GM21786 (cell line): ENCODE data around the gene BDNF.
"Not testable (repeated sequence)": the region's sequence is repeated elsewhere in the genome, so short reads cannot be mapped to it uniquely, and the experiment has no call there.

ENCODE experiments used
- ATAC-seq: cut with Tn5 transposase; IDR thresholded peaks from one replicate; pipeline ENCODE4 v1.9.1; 2021; ENCODE audit not compliant: unreplicated experiment

BDNF gene

DNA sequence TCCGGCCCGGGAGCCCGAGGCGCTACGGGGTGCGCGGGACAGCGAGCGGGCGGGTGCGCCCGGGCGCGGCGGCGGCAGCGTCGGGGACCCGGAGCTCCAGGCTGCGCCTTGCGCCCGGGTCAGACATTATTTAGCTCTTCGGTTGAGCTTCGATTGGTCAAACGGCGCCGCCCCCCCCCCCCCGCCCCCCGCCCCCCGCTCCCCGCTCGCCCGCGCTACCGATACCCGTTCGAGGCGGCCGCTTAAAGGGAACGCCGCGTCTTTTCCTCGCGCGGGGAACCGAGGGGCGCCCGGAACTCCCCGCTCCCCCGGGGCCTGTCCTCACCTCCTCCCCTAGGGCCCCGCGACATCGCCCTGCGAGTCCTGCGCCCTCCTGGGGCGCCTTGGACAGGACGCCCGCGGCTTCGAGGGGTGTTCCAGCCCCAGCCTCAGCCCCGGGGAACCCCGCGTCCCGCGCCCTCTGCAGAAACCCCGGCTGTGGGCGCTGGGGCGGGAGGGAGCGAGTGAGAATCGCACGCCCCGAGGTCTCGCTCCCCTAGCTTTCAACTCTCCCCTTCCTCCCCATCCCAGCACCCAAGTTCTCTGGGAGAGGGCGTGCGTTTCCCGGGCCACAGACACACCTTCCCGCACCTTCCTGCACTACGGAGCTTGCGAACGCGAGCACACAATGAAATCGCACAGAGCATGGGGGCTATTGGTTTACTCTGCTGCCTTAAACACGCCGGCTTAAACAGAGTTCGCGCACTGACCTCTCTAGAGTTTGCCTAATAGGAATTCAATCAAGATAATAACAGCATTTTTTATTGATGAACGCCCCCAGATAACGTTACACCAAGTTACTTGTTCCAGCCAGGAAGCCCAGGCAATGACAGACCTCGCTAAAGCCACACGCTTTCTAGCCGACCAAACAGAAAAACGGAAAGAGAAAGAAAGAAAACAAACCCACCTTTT lies at the start of gene BDNF:
Gene BDNF, minus strand, starts transcription at position 105 of the 951 bp plus-strand sequence. CDS start 41,891 bp downstream, outside the sequence.
- ATAC-seq: peak; percentile 28

- no peak for ATAC-seq
Measured at GRCh38 chr11:27740362-27741013, 40.2 kb upstream of the BDNF start.

GRCh38 chr11:27735281-27735680 lies 35.0 kb upstream of the BDNF start:
- no peak for ATAC-seq

GRCh38 chr11:27731803-27732202 lies 31.5 kb upstream of the BDNF start:
- ATAC-seq: not testable (repeated sequence)

DNA sequence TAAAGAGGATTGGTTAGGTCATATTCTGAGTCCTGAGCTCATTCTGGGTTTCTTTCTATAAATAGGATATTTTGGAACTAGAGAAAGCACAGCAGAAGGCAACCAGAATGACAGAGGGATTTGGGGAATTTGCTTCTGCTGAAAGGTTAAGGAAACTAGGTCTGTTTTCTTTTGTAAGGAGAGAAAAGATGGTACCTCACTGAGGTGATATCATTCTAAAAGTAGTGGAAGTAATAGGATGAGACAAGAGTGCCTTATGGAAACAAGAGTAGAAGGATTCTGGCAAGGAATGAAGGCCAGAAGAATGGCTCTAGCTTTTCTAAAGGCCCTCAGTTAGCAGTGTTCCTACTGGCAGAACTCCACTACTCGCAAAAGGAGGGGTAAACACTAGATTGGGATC lies 26.7 kb upstream of the BDNF start:
- ATAC-seq: no peak

DNA sequence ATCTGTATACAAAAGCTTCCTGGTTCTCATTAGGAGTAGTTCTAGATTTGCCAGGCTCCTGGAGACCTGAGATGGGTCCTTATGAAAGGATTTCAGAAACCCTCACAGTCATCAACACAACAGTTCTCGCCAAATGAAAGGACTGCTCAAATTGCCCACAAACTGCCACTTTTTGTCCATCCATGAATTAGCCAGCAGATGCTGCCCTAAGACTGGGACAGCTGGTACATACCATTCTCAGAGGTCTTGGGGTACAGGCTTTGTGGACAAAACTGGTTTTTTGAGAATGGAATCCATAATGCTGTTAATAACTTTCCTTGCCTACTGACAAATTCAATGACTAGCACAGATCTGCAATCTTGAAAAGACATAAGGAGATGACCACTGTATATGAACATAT lies 23.4 kb upstream of the BDNF start:
- no peak for ATAC-seq

- ATAC-seq: no peak
Measured at GRCh38 chr11:27722953-27723344, 22.7 kb upstream of the BDNF start.

GRCh38 chr11:27722117-27722952 lies 22.1 kb upstream of the BDNF start:
- ATAC-seq: no peak

- no peak for ATAC-seq
Measured at GRCh38 chr11:27721264-27722116, 21.2 kb upstream of the BDNF start.

GRCh38 chr11:27720277-27720830 lies 20.1 kb upstream of the BDNF start:
- ATAC-seq: no peak

DNA sequence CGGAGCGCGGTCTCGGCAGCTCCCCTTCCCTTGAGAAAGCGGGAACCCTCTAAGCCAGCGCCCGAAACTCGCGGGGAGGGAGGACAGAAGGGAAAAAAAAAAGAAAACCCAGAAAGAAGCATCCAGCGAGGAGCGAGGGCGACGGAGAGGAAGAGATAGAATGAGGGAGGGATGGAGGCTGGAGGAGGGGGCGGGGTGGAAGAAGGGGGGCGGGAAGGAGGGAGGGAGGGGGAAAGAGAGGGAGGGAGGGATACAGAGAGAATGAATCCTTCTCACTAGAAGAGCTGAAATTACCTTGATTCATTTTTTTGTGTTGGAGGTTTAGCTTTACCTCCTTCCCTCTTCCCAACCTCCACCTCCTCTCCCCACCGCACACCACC lies 19.3 kb upstream of the BDNF start:
- no peak for ATAC-seq

DNA sequence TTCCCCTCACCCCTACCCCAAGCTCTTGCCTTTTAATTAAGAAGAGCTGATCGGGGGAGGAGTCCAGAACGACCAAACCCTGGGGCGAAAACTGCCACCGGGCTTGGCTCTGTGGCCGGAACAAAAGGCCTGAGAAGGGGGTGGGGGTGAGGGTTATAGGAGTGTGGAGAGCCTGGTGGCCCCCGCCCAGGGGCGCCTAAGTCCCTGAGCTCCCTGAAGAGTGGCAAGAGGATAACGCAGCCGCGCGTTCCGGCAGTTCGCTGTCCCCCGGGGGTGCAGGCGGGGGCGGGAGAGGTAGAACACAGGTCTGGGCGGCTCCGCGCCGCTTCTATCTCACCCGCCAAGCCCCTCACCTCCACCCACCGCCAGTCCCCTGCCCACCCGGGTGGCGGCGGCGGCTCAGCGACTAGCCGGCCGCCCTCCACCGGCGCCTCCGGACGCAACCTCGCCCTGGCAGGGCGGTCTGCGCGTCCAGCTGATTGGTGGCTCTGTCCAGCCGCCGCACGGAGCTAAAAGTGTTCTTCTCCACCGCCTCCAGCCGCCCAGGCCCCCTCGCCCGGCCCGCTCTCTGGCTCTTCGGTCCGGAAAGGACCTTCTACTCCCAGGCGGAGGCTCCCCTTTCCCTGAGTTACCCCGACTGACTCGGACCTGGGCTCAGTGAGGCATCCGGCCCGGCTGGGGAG lies 18.7 kb upstream of the BDNF start:
- ATAC-seq: no peak

- ATAC-seq: no peak
Measured at GRCh38 chr11:27718346-27718862, 18.1 kb upstream of the BDNF start.

GRCh38 chr11:27717801-27718229 lies 17.6 kb upstream of the BDNF start:
- no peak for ATAC-seq

DNA sequence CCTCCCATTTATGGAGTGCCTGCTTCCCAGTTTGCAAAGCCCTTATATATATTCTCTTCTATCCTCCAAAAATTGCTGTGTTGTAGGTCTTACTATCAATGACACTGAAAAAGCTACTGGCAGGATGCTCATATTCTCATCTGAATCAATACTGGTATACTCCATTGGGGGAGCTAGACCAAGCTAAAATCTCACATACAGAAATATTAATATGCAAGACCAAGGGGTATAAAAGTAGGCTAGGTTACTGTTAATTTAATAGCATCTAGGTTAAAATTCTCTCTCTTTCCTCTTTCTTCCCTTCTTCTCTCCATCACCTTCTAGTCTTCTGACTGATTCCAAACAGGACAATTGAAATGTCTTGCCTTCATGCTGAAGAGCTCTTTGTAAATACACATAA lies 17.1 kb upstream of the BDNF start:
- ATAC-seq: no peak

GRCh38 chr11:27716835-27717234 lies 16.6 kb upstream of the BDNF start:
- ATAC-seq: no peak

DNA sequence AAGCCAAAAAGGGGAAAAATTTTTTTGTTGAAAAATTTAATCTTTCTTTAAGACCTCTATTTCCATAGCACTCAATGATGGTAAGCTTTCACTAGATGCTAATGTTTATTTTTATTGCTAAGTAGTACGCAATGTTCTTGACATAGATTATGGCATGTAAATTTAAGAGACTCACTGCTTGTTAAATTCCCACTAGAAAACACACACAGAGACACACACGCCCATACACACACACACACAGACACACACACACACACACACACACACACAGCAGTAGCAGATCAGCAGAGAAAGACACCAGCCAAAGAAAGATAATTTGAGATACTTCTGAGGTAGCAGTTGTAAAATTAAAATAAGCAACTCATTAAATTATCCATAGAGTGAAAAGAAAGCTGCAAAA lies 16.0 kb upstream of the BDNF start:
- ATAC-seq: no peak

GRCh38 chr11:27711725-27712124 lies 11.5 kb upstream of the BDNF start:
- ATAC-seq: no peak

DNA sequence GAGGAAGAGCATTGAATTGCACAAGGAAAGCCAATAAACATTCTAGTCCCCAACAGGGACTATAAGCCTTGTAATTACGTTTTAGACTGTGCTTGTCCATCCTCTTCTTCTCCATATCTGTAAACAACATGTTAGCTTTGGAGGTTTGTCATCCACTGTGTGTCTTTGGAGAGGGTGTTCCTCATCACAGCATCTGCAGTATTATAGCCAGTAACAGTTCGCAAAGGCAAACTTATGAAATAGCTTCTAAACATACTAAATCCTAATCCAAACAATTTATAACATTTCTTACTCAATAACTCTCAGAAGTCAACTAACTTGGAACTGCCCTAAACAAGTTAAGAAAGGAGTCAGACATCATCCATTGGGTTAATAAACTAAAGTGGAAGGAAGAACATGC lies 10.3 kb upstream of the BDNF start:
- no peak for ATAC-seq
